GM12878 (cell line): ENCODE data around the gene IREB2. TPM values are rescaled to one million over a fixed set of nuclear protein-coding genes. Genes with fewer than 3 reads are reported as not detected.

Experiments
- ATAC-seq: fragments of 200-7000 bp; cut with Tn5 transposase; 3 replicates; pipeline ENCODE4 v1.9.1; 2020; ENCODE audit warnings: mild to moderate bottlenecking, moderate library complexity
- BruUV-seq: library from RNA; stranded (reverse); fragments of 400-500 nt; replicated peaks from 2 replicates; lab custom pipeline; 2021; lab: Mats Ljungman, UMichigan
- CTCF ChIA-PET: fragments of 300-600 bp; sonication (Branson Sonifier 250); formaldehyde crosslinking; extraction: SDS; loops from one replicate; lab custom pipeline; 2021; ENCODE audit warnings: inconsistent platforms; lab: Yijun Ruan, JAX
- POLR2A ChIA-PET: fragments of 350-600 bp; formaldehyde crosslinking; extraction: SDS; loops from one replicate; lab custom pipeline; 2021; ENCODE audit warnings: inconsistent platforms; lab: Charles Lee
- RAD21 ChIA-PET: fragments of 300-600 bp; sonication (Branson Sonifier 250); formaldehyde crosslinking; loops from one replicate; lab custom pipeline; 2023; ENCODE audit warnings: antibody characterized with exemption; ENCODE audit not compliant: unreplicated experiment; lab: Charles Lee
- SMC1A ChIA-PET: fragments of 300-600 bp; sonication (Branson Sonifier 250); formaldehyde crosslinking; loops from one replicate; lab custom pipeline; 2023; ENCODE audit not compliant: unreplicated experiment, uncharacterized antibody; lab: Charles Lee
- DNase-seq: peaks from one replicate; pipeline ENCODE4 v3.0.0-alpha.2; 2011; ENCODE audit warnings: low read depth, low spot score
- FAIRE-seq: peaks from 3 replicates; lab custom pipeline; 2011; peaks lifted over from hg19 to GRCh38; lab: Jason Lieb, UNC
- H2AFZ ChIP-seq: 2 replicates; pipeline ENCODE4 v1.6.0; 2011; ENCODE audit warnings: low read depth, low read length, control low read depth; ENCODE audit not compliant: control insufficient read depth
- H3K27ac ChIP-seq: 2 replicates; pipeline ENCODE4 v1.5.1; 2011; ENCODE audit warnings: control low read depth; ENCODE audit not compliant: control insufficient read depth, insufficient read depth
- H3K27me3 ChIP-seq, 2 experiments: replicated peaks in 1 of 2; 2 replicates each; pipeline versions ENCODE4 v1.6.0 to v1.6.1; 2011; ENCODE audit warnings: low read length in 1 of 2; ENCODE audit not compliant: control insufficient read depth in 2 of 2, insufficient read depth in 2 of 2
- H3K36me3 ChIP-seq, 2 experiments: 2 replicates each; pipeline ENCODE4 v1.5.1; 2011; ENCODE audit warnings: low read length in 1 of 2; ENCODE audit not compliant: control insufficient read depth in 2 of 2, insufficient read depth in 2 of 2
- H3K4me1 ChIP-seq: 2 replicates; pipeline ENCODE4 v1.6.1; 2011; ENCODE audit warnings: mild to moderate bottlenecking, low read length, moderate library complexity, mixed read lengths; ENCODE audit not compliant: control insufficient read depth, insufficient read depth
- H3K4me2 ChIP-seq: 2 replicates; pipeline ENCODE4 v1.6.0; 2011; ENCODE audit warnings: control low read depth; ENCODE audit not compliant: control insufficient read depth, insufficient read depth
- H3K4me3 ChIP-seq: fragments of 200-600 bp; sonication (generic); 2 replicates; pipeline ENCODE4 v1.5.1; 2016
- H3K79me2 ChIP-seq: 2 replicates; pipeline ENCODE4 v1.6.0; 2011; ENCODE audit warnings: low read length; ENCODE audit not compliant: control insufficient read depth, insufficient read depth
- H3K9ac ChIP-seq: 2 replicates; pipeline ENCODE4 v1.8.0; 2011; ENCODE audit warnings: low read length, control low read depth, mixed read lengths; ENCODE audit not compliant: control insufficient read depth, insufficient read depth
- H3K9me3 ChIP-seq: replicated peaks from 3 replicates; pipeline ENCODE4 v1.5.1; 2011; ENCODE audit warnings: mild to moderate bottlenecking, low read length; ENCODE audit not compliant: control insufficient read depth, insufficient read depth
- H4K20me1 ChIP-seq: 2 replicates; pipeline ENCODE4 v1.6.0; 2011; ENCODE audit not compliant: control insufficient read depth, insufficient read depth
- FOS ChIP-seq: IDR thresholded peaks from 3 replicates; pipeline ENCODE4 v1.6.1; 2011; ENCODE audit warnings: borderline replicate concordance; ENCODE audit not compliant: insufficient read length; ENCODE audit errors: extremely low read depth
- GABPA ChIP-seq: IDR thresholded peaks from 2 replicates; pipeline ENCODE4 v1.6.1; 2014; ENCODE audit warnings: antibody characterized with exemption, low read depth, mild to moderate bottlenecking, inconsistent platforms
- MTA3 ChIP-seq: IDR thresholded peaks from 2 replicates; pipeline ENCODE4 v1.6.1; 2012; ENCODE audit warnings: low read length, inconsistent platforms, borderline replicate concordance
- NR2C1 ChIP-seq: fragments of 450-650 bp; IDR thresholded peaks from 2 replicates; pipeline ENCODE4 v1.6.1; 2017; ENCODE audit warnings: antibody characterized with exemption, mild to moderate bottlenecking, moderate library complexity
- PAX8 ChIP-seq: fragments of 450-650 bp; IDR thresholded peaks from 2 replicates; pipeline ENCODE4 v1.6.1; 2017; ENCODE audit warnings: mild to moderate bottlenecking, moderate library complexity
- POU2F2 ChIP-seq: IDR thresholded peaks from 3 replicates; pipeline ENCODE4 v1.6.1; 2011; ENCODE audit warnings: low read depth, mild to moderate bottlenecking, low read length, borderline replicate concordance
- WGBS: methylation state at CpG from one replicate; pipeline ENCODE4 v1.1.6; 2016; ENCODE audit warnings: low lambda C conversion rate; ENCODE audit not compliant: insufficient replicate concordance, insufficient coverage; ENCODE audit errors: missing lambda C conversion rate; 5-methylcytosine and 5-hydroxymethylcytosine counted together
- in situ Hi-C: fragments of 300-500 bp; cut with MboI; formaldehyde crosslinking; loops from 9 replicates; pipeline ENCODE4 v1.14.3; 2018; ENCODE audit warnings: mixed read lengths
- intact Hi-C: fragments of 100-400 bp; cut with micrococcal nuclease; formaldehyde crosslinking; loops from one replicate; pipeline ENCODE4 v1.14.2; 2022; ENCODE audit not compliant: unreplicated experiment
- polyA plus RNA-seq, 11 experiments: library from polyadenylated mRNA; depleted of rRNA in 4 of 11; unstranded in 6 of 11; stranded (reverse) in 5 of 11; fragments of >200 nt; fragmentation: Nextera tagmentation in 4 of 11; fragmentation: Illumina TruSeq in 1 of 11; extraction: Ambion mirVana in 4 of 11; extraction: Trizol in 1 of 11; gene quantifications; 1 replicate in 1 of 11; 2 replicates in 10 of 11; pipeline versions ENCODE4 v1.2.1 to v1.2.3, GENCODE V29; 2011 to 2016; ENCODE audit warnings: inconsistent platforms in 2 of 11, missing spikeins in 2 of 11, low read depth in 1 of 11
- total RNA-seq, 4 experiments: library from RNA; depleted of rRNA in 3 of 4; stranded (reverse); fragments of >200 nt in 3 of 4; fragmentation: Illumina TruSeq in 1 of 4; extraction: Trizol in 1 of 4; gene quantifications; 2 replicates each; pipeline versions ENCODE4 v1.2.1 to v1.2.3, GENCODE V29; 2013 to 2021
- TF ChIP-seq, protein P1 (sequence below): fragments of 450-650 bp; IDR thresholded peaks from 2 replicates; pipeline ENCODE4 v1.6.1; 2017; ENCODE audit warnings: borderline replicate concordance
- TF ChIP-seq, protein P2 (sequence below): fragments of 150-350 bp; IDR thresholded peaks from 2 replicates; pipeline ENCODE4 v1.6.1; 2014; ENCODE audit warnings: mild to moderate bottlenecking, low read depth, low read length
- TF ChIP-seq, protein P3 (sequence below): IDR thresholded peaks from 2 replicates; pipeline ENCODE4 v1.6.1; 2011; ENCODE audit warnings: borderline replicate concordance, low read depth, mild to moderate bottlenecking, moderate library complexity, low read length; ENCODE audit not compliant: insufficient read depth, poor library complexity, severe bottlenecking

IREB2 gene
- total and polyA plus RNA-seq, 10 of the 15 experiments (the other 5 are each of a cell fraction or from before 2014, with no cell fraction given): 13.0 to 52.4 (median 24.4) TPM

DNA sequence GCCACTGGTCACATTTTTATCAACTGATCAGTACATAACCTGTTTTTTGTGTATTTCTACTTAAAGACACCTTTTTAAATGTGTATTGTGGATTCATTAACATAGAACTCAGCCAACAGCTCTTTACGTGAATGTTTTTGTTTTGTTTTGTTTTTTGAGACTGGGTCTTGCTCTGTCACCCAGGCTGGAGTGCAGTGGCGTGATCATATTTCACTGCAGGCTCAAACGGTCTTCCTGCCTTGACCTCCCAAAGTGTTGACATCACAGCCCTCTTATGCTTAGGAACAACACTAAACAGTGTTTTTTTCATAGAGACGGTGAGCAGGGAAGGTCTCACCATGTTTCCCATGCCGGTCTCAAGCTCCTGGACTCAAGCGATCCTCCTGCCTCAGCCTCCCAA, 112.2 kb downstream of the IREB2 start:
- ATAC-seq: no peak
- no TSS peak for BruUV-seq

More for the DNA sequence above, 112.2 kb downstream of the IREB2 start:
- ChIA-PET RAD21 (interaction anchor here (1.5 kb wide), 1 partner anchor 10 kb away, joined by 4 read pairs; the partner anchor contains the start of gene PSMA4), SMC1A (no interaction called here), POLR2A (interaction anchor here (1.3 to 1.5 kb wide), 2 partner anchors 8 to 17 kb away, joined by 3 to 5 read pairs; no protein-coding TSS in a partner anchor), CTCF (interaction anchor here (0.7 kb wide), 1 partner anchor 122 kb away, joined by 3 read pairs; no protein-coding TSS in a partner anchor)
- peaks cover 6% of the 10 kb centered on the region for H3K4me1 ChIP-seq
- TF ChIP-seq GABPA: no peak
- no peak for TF ChIP-seq MTA3
- TF ChIP-seq, protein P1, sequence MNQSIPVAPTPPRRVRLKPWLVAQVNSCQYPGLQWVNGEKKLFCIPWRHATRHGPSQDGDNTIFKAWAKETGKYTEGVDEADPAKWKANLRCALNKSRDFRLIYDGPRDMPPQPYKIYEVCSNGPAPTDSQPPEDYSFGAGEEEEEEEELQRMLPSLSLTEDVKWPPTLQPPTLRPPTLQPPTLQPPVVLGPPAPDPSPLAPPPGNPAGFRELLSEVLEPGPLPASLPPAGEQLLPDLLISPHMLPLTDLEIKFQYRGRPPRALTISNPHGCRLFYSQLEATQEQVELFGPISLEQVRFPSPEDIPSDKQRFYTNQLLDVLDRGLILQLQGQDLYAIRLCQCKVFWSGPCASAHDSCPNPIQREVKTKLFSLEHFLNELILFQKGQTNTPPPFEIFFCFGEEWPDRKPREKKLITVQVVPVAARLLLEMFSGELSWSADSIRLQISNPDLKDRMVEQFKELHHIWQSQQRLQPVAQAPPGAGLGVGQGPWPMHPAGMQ: no peak
- TF ChIP-seq, protein P2, sequence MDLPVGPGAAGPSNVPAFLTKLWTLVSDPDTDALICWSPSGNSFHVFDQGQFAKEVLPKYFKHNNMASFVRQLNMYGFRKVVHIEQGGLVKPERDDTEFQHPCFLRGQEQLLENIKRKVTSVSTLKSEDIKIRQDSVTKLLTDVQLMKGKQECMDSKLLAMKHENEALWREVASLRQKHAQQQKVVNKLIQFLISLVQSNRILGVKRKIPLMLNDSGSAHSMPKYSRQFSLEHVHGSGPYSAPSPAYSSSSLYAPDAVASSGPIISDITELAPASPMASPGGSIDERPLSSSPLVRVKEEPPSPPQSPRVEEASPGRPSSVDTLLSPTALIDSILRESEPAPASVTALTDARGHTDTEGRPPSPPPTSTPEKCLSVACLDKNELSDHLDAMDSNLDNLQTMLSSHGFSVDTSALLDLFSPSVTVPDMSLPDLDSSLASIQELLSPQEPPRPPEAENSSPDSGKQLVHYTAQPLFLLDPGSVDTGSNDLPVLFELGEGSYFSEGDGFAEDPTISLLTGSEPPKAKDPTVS: no peak
- no peak for TF ChIP-seq PAX8
- TF ChIP-seq NR2C1: no peak
- TF ChIP-seq POU2F2: no peak
- TF ChIP-seq, protein P3, sequence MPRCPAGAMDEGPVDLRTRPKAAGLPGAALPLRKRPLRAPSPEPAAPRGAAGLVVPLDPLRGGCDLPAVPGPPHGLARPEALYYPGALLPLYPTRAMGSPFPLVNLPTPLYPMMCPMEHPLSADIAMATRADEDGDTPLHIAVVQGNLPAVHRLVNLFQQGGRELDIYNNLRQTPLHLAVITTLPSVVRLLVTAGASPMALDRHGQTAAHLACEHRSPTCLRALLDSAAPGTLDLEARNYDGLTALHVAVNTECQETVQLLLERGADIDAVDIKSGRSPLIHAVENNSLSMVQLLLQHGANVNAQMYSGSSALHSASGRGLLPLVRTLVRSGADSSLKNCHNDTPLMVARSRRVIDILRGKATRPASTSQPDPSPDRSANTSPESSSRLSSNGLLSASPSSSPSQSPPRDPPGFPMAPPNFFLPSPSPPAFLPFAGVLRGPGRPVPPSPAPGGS: no peak
- TF ChIP-seq FOS: no peak
- no peak overlapping the region for H3K9ac ChIP-seq
- no peak overlapping the region for H3K27ac ChIP-seq
- peaks cover 6 to 28% of the 10 kb centered on the region in 2 experiments for H3K36me3 ChIP-seq
- no peaks in the 10 kb centered on the region; the same call in 1 of the 2 replicates for H3K79me2 ChIP-seq
- intact Hi-C loops (no loop called here), in situ Hi-C loops (no loop called here)
- H2AFZ ChIP-seq: no peak overlapping the region
- FAIRE-seq: no peak
- no peaks in the 10 kb centered on the region for H4K20me1 ChIP-seq
- no peak overlapping the region for H3K4me3 ChIP-seq
- WGBS: 86% methylated on average over 6 of the region's 6 CpGs
- H3K4me2 ChIP-seq: no peak overlapping the region
- H3K27me3 ChIP-seq: no peaks in the 10 kb centered on the region
- H3K9me3 ChIP-seq: no peaks in the 10 kb centered on the region
- DNase-seq: no peak
